Astrocyte of the spinal cord (primary cell): Measurements from ENCODE around the gene LMX1A.

ENCODE experiments used
- DNase-seq: peaks from one replicate; pipeline ENCODE4 v3.0.0; 2011; ENCODE audit warnings: low read depth, low spot score
- H3K4me3 ChIP-seq: 2 replicates; pipeline ENCODE4 v1.5.1; 2011; ENCODE audit warnings: low read depth, mild to moderate bottlenecking, low read length, moderate library complexity
- in situ Hi-C: cut with HindIII; loops from 2 replicates; pipeline ENCODE4 v1.10.0; 2017; ENCODE audit warnings: low sequenced_read_pairs
- TF ChIP-seq, protein P1 (sequence below): IDR thresholded peaks from 2 replicates; pipeline ENCODE4 v1.5.1; 2012; ENCODE audit warnings: low read depth, mild to moderate bottlenecking, low read length, inconsistent platforms

Gene LMX1A

DNA sequence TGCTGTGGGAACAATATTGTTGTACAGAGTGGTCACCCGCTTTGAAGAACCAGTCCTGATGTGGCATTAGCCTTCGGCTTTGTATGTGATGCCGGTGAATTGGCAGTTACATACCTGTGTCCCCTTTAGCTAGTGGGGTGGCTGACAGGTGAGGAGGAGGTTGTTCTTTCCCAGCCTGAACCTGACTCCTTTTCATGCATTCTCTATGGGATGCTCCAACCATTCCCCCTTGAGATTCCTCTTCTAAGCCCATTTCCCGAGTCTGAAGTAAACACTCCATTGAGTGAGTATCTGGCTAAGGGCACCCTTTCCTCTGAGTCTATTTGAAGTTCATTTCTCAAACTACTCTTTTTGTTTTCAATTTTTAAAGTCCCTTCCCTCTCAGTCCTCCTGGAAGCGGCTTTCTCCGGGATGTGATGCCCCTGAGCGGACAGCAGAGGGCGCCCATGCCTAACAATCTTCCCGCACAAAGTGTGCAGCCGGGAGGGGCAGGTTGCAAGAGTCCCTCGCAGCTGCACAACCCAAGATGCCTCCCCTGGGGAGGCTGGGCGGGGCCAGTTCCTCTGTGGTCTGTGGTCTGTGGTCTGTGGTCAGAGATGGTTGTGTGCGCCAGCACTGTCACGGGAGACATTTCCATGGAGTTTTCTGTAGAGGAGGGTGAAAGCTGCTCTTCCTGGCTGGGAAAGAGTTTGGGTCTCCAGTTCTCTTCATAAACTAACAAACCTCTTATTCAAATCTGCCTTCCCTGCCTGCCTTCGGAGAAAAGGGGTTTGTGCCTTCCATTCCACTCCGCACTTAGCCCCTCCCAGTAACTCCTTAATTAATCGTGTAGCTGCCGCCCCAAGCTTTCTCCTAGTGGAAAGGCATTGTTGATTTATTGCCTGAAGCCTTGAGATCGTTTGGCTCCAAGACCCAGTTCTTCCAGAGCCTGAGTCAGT is 36.4 kb upstream of the LMX1A start:
- DNase-seq: peak; percentile 95
- TF ChIP-seq, protein P1, sequence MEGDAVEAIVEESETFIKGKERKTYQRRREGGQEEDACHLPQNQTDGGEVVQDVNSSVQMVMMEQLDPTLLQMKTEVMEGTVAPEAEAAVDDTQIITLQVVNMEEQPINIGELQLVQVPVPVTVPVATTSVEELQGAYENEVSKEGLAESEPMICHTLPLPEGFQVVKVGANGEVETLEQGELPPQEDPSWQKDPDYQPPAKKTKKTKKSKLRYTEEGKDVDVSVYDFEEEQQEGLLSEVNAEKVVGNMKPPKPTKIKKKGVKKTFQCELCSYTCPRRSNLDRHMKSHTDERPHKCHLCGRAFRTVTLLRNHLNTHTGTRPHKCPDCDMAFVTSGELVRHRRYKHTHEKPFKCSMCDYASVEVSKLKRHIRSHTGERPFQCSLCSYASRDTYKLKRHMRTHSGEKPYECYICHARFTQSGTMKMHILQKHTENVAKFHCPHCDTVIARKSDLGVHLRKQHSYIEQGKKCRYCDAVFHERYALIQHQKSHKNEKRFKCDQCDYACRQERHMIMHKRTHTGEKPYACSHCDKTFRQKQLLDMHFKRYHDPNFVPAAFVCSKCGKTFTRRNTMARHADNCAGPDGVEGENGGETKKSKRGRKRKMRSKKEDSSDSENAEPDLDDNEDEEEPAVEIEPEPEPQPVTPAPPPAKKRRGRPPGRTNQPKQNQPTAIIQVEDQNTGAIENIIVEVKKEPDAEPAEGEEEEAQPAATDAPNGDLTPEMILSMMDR: peak; percentile 94
- in situ Hi-C loops: no loop called here
- H3K4me3 ChIP-seq: no peak overlapping the region

DNA sequence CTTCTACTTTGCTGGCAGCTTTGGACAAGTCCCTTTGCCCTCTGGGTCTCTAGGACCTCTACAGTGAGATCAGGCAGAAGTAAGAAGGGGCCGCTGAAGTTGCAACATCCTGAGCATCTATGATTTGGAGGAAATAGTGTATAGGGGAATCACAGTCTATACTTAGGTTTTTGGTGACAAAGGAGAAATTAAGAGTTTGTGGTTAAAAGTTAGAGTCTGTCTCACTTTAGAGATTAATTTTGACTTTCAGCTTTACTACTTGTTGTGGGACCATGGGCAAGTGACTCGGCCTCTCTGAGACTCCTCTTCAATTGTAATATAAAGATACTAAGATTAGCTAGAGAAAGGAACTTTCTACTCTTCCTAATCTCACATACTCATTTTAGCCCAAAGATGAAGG is 33.1 kb upstream of the LMX1A start:
- H3K4me3 ChIP-seq: no peak overlapping the region
- in situ Hi-C loops: no loop called here
- TF ChIP-seq, protein P1: no peak
- DNase-seq: no peak

DNA sequence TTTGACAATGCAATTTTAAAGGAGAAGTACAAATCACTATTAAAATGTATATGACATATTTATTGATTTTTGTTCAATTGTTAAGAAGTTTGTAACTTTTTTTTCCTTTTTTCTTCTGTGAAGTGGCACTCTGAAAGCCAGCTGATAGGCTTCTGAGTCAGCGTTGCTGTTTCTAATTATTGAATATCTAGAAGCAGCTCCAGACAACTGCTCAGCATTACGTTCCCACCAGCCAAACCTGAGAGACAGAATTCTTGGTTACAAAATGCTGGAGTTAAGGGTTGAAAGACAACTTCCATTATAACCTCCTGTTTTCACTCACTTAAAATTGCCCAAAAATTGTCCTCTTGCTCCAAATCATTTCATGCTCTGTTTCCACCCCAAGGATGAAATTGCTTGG is 31.4 kb upstream of the LMX1A start:
- no peak overlapping the region for H3K4me3 ChIP-seq
- in situ Hi-C loops: no loop called here
- no peak for DNase-seq
- TF ChIP-seq, protein P1: no peak

DNA sequence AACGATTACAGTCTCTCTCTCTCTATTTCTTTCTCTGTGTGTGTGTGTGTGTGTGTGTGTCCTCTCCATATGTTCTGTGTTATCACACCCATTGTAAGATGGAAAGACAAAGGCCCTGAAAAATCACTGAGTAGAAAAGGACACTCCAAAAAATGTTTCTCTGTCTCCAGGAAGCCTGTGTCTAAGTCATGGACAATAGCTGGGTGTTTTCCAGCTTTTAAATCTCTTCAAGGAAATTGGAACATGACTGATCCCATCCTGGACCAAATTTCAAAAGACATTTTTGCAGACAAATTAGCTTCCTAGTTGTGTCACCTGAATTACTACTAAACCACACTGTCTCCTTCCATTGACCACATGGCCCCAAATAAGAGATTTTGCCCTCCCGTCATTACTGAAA is 31.0 kb upstream of the LMX1A start:
- TF ChIP-seq, protein P1: no peak
- no peak overlapping the region for H3K4me3 ChIP-seq
- no peak for DNase-seq
- in situ Hi-C loops: no loop called here

DNA sequence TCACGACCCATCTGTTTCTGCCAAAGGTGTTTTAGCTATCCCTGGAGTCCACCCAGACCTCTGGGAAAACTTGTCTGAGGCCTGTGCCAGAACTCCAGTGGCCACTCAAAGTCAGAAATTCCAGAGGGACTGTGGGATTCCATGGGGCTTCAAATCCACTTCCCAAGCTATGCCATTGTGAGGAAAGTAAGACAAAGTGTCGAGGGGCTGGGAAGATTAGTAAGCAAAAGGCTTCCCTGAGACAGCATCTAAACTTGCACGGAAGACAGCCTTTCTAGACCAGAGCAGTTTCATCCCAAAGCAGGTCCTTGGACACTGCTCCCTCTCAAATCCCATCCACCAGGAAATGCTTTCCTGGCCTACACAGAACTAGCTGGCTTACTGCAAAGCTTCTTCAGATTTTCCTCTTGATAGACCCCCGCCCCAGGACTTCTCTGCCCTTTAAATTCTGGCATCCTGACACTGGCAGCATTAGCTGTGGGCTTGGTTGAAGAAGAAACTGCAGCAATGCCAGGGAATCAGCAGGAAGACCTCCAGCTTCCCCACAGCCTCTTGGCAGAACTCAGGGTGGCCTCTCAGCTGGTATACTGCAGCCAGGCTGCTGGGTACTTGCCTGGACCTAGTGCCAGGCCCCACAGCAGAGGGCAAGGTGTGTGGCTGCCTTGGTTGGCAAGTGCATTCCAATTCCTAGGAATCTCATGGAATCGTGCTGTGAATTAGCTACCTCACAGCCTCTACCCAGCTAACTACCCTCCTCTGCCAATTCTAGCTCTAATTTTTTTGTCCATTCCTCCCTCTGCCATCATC is 27.3 kb upstream of the LMX1A start:
- TF ChIP-seq, protein P1: no peak
- no peak overlapping the region for H3K4me3 ChIP-seq
- in situ Hi-C loops: no loop called here
- DNase-seq: no peak

DNA sequence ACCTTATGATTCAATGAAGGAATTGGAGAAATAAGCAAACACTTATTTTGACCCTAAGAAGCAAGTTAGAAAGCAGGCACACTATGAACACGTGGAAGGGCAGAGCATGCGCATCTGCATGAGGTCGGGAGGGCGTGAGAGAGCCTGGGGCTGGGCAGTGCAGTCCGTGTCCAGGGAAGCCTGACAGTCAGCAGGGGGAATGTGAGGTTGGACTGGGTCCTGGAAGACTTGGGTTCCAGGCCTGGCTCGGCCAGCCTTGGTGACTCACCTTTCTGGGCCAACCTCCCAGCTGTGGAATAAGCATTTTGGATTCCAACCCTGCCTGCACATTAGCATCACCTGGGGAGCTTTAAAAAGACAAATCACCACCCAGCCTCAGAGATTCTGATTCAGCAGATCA is 26.6 kb upstream of the LMX1A start:
- TF ChIP-seq, protein P1: no peak
- in situ Hi-C loops: no loop called here
- no peak overlapping the region for H3K4me3 ChIP-seq
- peak; percentile 67 for DNase-seq
